ENCODE data around the gene ZMYND8.
A peak's percentile ranks its signal among the peaks of the same experiment; 100 is the strongest.

ZMYND8 gene

DNA sequence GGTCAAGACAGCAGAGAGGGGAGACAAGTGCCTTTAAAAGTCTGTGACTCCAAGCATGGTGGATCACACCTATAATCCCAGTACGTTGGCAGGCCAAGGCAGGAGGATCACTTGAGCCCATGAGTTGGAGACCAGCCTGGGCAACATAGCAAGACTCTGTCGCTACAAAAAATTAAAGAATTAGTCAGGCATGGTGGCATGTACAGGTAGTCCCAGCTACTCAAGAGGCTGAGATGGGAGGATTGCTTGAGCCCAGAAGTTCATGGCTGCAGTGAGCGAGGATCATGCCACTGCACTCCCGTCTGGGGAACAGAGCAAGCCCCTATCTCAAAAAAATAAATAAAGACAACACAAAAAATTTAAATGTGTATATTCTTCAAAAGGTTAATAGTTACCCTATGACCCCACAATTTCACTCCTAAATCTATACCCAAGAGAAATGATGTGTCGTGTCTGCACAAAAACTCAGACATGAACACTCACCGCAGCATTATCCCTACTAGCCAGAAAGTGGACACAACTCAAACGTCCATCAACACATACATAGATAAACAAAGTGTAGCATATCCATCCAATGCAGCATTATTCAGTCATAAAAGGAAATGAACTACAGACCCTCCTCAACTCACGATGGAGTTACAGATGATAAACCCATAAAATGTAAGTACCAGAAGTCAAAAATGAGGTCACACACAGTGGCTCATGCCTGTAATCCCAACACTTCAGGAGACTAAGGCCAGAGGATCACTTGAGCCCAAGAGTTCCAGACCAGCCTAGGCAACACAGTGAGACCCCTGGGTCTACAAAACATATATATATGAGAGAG lies 23.9 kb downstream of the ZMYND8 start:
- no peak for DNase-seq

DNA sequence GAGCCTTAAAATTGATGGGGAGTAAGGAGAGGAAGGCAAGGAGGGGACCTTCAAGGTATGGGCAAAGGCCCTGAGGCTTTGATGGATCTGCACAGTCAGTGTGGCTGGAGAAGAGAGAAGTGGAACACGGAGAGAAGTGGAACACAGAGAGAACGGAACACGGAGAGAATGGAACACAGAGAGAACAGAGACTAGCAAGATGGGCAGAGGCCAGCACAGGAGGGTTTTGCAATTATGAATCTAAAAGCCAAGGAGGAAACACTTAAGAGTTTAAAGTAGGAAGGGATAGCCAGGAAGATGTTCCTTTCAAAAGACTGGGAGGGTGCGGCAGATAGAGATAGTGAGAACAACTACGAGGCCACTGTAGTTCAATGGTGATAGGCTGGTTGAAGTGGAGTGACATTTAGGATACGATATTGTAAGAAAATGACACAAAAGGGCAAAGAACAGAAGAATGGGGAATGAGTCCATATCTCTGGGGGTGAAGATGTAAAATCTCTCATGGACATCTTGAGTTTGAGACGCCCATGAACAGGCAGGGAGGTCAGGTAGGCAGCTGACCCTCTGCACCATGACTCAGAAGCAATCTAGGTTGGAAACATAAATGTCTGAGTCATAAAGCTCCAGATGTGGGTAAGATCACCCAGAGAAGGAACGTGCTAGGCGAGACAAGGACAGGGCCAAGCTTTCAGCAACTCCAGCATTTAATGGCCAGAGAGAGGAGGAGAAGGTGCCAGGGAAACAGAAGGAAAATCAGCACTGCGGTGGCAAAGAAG lies 25.4 kb downstream of the ZMYND8 start:
- DNase-seq = no peak

GRCh38 chr20:47330071-47330470 lies 26.4 kb downstream of the ZMYND8 start:
- DNase-seq = no peak

DNA sequence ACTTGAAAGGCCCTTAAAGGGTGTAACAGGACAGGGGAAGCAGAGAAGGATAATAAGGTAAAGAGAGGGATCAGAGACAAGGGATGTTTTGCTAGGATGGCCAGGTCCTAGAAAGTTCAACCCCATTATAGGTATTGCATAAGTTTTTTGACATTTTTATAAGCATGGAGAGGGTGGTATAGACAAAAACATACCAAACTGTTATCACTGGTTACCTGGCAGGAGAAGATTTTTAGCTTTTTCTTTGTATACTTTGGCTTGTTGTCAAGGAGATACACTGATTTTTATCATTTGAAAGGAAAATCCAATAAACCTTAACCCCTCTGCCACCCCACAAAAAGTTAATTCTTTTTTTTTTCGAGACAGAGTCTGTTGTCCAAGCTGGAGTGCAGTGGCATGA lies 28.4 kb downstream of the ZMYND8 start:
- DNase-seq = no peak

DNA sequence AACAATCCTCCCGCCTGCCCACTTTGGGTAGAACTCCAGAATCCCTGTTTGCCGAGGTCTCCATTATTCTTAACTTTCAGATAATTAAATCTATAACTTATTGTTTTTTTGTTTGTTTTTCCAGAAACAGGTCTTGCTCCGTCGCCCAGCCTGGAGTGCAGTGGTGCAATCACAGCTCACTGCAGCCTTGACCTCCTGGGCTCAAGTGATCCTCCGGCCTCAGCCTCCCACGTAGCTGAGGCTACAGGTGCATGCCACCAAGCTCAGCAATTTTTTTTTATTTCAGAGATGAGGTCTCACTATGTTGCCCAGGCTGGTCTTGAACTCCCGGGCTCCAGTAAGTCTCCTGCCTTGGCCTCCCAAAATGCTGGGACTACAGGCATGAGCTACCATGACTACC lies 28.8 kb downstream of the ZMYND8 start:
- DNase-seq = no peak

DNA sequence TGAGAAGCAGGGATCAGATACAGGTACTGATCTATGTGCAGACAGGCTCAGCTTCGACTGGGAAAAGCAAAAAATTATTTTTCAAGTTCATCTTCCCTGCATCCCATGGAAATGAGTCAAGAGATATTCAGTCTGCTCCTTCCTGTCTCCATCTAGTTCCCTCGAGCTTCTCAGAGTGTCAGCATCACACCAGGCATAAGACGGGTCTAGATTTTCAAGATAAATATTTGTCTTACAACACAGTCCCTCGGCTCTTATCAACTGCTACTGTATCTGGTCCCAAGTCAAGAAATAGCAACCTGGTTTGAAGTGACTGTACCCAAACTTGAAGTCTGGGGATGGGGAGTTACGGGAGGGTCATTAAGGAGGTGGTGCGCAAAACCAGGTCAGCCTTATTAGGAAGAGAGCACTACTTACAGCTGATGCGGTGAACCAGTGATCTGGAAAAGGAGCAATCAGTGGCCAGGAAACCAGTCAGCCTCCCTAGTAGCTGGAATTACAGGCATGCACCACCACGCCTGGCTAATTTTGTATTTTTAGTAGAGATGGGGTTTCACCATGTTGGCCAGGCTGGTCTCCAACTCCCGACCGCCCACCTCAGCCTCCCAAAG lies 29.7 kb downstream of the ZMYND8 start:
- DNase-seq = no peak

DNA sequence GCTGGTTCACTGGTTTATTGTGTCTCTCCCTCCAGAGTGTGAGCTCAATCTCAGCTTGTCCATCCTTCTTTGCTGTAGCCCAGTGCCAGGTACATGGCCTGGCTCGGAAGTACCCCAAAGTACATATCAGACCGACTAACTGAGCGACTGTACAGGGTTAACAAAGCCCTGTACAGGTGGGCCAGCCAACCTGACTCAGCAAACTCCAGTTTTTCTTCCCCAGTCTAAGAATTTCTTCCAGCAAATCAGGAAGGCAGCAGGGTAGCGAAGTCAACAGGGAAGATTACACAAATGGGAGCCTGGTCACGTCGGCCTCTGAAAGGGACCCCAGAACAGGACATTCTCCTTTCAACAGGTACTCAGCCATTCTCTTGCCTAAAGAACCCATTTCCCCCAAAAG lies 31.3 kb downstream of the ZMYND8 start:
- no peak for DNase-seq

- peak; percentile 44 to 54 for DNase-seq
Observed at GRCh38 chr20:47320990-47321805, 35.3 kb downstream of the ZMYND8 start.

GRCh38 chr20:47319517-47320252 lies 36.8 kb downstream of the ZMYND8 start:
- no peak for DNase-seq

GRCh38 chr20:47318586-47319516 lies 37.6 kb downstream of the ZMYND8 start:
- DNase-seq = no peak

DNA sequence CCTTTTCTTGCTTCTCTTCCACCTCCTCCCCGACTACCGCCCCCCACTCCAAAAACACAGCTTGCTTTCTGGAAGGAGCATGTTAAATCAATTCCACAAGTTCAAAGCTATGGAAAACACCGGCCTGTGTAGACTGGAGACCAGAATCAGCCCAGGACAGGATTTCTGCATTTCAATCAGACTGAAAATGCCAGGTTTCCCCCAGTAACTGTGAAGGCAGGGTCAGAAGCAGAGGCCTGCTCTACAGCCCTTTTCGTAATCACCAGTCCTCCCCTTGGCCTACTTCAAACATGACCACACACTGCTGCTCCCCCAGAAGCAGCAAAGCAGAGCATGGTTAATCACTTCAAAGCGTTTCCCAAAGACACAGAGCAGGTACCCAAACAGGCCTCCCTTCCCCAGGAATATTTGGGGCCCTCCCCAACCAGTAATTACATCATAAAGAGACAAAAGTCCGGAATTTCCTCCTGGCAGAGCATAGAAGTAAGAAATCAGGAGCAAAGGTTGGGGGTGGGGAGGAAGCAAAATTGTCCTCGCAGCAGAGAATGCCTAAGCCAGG lies 38.4 kb downstream of the ZMYND8 start:
- DNase-seq = no peak

GRCh38 chr20:47317127-47317895 lies 39.2 kb downstream of the ZMYND8 start:
- DNase-seq = peak; percentile 16 to 20

GRCh38 chr20:47316776-47317126 lies 39.7 kb downstream of the ZMYND8 start:
- no peak for DNase-seq

DNA sequence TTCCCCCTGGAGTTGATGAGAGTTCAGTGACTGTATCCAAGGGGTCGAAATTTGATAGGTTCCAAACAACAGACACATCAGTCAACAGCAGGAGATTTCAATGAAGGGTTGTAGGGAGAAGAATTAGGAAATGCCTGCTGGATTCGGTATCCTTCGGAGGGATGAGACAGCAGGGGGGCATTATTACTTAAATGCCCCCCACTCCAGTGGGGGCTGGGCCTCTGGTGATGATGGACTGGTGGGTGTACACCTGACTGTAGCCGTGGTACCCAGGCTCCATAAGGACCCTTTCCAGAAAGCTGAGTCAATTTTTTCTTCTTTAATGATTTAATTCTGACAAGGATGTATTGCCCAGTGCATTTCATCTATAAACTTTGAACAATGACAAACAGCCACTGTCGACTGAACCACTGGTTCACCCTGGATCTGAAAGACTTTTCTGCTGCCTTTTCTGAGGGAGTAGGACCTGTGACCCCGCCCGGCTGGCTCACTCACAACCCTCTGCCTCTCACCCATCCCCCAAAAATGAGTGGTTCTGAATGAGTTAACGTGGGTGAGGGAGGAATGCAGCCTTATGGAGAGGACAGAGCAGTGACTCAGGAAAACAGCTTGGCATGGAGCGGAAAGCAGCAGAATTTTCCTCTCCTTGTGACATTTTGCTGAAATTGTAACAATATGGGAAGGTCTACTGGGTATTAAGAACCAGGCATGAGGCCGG lies 41.0 kb downstream of the ZMYND8 start:
- DNase-seq = no peak

DNA sequence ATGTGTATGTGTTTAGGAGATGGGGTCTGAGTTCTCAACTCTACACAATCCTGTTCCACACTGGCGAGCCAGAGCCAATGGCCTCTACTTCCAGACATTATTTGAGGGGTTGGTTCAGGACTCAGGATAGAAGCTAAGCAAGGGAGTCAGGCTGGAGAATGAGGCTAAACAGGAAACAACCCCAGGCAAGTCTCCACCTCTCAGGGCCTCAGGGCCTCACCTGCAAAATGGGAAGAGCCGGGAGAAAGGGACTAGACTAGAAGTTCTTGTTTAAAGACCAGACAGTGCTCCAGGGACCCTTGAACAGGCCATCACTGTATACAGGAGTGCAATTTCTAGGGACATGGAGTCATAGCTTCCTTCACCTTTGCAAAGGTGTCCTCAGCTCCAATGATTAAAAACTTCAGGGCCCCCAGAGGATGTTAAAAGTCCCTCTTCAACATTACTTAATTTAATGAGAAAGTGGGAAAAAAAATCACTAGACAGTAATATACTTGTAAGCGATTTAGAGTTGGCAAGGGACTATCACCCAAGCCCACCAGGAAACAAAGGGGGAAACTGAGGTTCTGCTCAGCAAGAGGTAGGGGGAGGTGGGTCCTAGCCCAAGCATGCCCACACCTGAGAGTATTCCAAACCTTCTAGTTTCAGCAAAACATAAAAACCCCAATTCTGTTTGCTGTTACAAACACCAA lies 41.7 kb downstream of the ZMYND8 start:
- no peak for DNase-seq

DNA sequence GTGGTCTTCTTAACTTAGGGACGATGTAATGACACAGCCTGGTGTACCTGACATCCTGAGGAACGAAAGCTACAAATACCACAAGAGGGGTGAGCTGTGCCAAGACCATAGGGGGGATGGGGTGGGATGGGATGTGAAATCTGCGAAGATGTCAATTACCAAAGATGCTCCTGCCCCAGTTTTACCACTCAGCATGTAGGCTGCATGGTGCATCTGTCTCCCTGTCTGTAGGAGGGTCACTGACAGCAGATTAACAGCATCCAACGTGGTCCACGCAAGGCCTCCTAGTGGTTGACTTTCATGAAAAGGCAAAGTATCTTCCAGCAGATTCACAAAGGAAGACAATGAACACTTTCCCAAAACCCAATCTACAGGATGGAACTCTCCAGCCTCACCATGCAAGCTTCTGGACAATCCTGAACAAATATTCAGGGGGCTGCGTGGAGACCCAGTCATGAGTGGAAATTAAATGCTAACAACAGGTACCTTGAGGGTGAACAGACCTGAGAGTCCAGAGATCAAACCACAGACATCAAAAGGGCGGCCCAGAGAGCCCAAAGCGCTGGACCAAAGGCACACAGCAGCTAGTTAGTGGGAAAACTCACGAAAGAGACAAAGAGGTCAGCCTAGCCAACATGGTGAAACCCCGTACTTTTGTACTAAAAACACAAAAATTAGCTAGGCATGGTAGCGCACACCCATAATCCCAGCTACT lies 44.4 kb downstream of the ZMYND8 start:
- no peak for DNase-seq

- DNase-seq = no peak
Observed at GRCh38 chr20:47311211-47311610, 45.3 kb downstream of the ZMYND8 start.

DNA sequence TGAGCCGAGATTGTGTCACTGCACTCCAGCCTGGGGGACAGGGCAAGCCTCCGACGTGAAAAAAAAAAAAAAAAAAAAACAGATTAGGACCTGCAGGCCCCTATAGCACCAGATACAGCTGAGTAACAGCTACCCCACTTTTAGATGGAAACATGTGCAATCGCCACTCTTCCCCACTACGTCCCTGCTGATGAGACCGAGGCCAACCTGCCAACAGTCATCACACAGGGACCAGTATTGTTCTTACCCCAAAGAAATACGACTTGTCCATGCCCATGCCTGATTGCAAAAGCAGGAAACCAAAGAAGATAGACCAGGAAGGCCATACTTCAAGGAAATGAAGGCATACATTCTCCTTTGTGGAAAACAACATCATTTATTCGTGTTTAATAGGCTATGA lies 45.8 kb downstream of the ZMYND8 start:
- DNase-seq = no peak
